Left ventricle myocardium superior (tissue), 1 donor: ENCODE measurements around the gene CENPS. TPM values are rescaled to one million over a fixed set of nuclear protein-coding genes. Genes with fewer than 3 reads are reported as not detected.

Experiments
- ATAC-seq: fragments of 200-7000 bp; cut with Tn5 transposase; one replicate; pipeline ENCODE4 v1.9.1; 2020; ENCODE audit warnings: mild to moderate bottlenecking, moderate library complexity
- DNase-seq: peaks from one replicate; pipeline ENCODE4 v3.0.0-alpha.2; 2020
- intact Hi-C: fragments of 100-400 bp; cut with micrococcal nuclease; formaldehyde crosslinking; loops from one replicate; pipeline ENCODE4 v1.11.0; 2022
- total RNA-seq: library from RNA; stranded (reverse); fragmentation: NEBNext Ultra II Directional; extraction: Animal tissue kit (Norgen Biotek cat#: 25700); gene quantifications from one replicate; pipeline ENCODE4 v1.2.1, GENCODE V29; 2021
- donor health status: DM: no; HTN: yes; CAD: no; lungs with severe emphysema.

The CENPS gene
- total RNA-seq, 1 donor from 2014 or later: 5.5 TPM

GRCh38 chr1:10474613-10475507 lies 44.6 kb downstream of the CENPS start, which contains the start of gene PEX14:
Gene PEX14, plus strand, starts transcription at chr1:10474950. Its CDS starts 17 bp downstream, at chr1:10474967.
- intact Hi-C loops: no loop called here
- ATAC-seq: peak; percentile 90
- peak; percentile 91 for DNase-seq

- intact Hi-C loops: no loop called here
- DNase-seq (no peak), ATAC-seq (no peak)
These were observed 45.3 kb downstream of the CENPS start for GRCh38 chr1:10475510-10475909.

GRCh38 chr1:10479296-10479695 lies 49.1 kb downstream of the CENPS start:
- DNase-seq (no peak), ATAC-seq (no peak)
- intact Hi-C loops: no loop called here

- no peak for ATAC-seq
- DNase-seq: no peak
- intact Hi-C loops: no loop called here
These were observed 50.4 kb downstream of the CENPS start for GRCh38 chr1:10480614-10481013.

- intact Hi-C loops: no loop called here
- ATAC-seq (no peak), DNase-seq (no peak)
These were observed 54.3 kb downstream of the CENPS start for GRCh38 chr1:10484521-10484920.

DNA sequence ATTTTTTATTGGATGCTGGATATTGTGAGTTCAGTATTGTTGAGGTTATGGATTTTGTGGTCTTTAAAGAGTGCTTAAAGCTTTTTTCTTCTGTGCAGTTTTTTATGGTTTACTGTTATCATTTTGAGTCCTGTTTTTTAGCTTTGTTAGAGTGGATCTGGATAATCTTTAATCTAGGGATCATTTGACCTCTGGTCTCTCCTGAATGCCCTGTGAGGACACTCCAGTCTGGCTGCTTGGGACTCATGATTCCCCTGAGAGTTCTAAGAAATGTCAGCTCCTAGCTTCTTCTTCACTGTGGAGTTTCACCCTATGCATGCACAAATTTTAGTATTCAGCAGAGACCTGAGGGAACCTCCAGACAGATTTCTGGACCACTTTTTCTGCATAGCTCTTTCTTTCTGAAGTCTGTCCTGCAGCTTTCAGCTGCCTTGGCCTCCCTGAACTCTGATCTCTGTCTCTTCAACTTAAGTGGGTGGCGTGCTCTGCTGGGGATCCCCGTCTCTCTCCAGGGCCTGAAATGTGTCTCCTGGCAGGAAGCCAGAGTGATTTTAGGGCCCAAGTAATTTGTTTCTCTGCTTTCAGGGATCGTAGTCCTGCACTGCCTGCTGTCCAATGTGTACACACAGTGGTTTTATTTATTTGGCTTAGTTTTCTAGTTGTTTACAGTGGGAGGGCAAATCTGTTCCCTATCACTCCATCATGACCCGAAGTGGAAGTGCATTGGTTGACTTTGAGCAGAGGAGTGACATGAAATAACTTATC lies 59.2 kb downstream of the CENPS start:
- intact Hi-C loops: no loop called here
- ATAC-seq (no peak), DNase-seq (no peak)

GRCh38 chr1:10490286-10490970 lies 60.2 kb downstream of the CENPS start:
- intact Hi-C loops: no loop called here
- no peak for ATAC-seq

More at GRCh38 chr1:10490286-10490970, 60.2 kb downstream of the CENPS start:
- DNase-seq: no peak

Other genes starting within 250 kb of the CENPS start
- 69.3 TPM for gene KIF1B, start 219.9 kb upstream of the CENPS start, total RNA-seq
- 37.9 TPM for gene PGD, start 31.4 kb upstream of the CENPS start, total RNA-seq
- gene CORT, start 19.6 kb downstream of the CENPS start, total RNA-seq: not detected
- gene DFFA, start 42.1 kb downstream of the CENPS start, total RNA-seq: 22.4 TPM
- gene PEX14, start 44.5 kb downstream of the CENPS start, total RNA-seq: 21.0 TPM